ENCODE data around the gene PLEKHO2. TPM values are rescaled to one million over a fixed set of nuclear protein-coding genes. Genes with fewer than 3 reads are reported as not detected.

PLEKHO2 gene
- total and polyA plus RNA-seq, 2 of the 13 experiments (the other 11 are each of a cell fraction or from before 2014, with no cell fraction given): 3.8 to 4.8 TPM

DNA sequence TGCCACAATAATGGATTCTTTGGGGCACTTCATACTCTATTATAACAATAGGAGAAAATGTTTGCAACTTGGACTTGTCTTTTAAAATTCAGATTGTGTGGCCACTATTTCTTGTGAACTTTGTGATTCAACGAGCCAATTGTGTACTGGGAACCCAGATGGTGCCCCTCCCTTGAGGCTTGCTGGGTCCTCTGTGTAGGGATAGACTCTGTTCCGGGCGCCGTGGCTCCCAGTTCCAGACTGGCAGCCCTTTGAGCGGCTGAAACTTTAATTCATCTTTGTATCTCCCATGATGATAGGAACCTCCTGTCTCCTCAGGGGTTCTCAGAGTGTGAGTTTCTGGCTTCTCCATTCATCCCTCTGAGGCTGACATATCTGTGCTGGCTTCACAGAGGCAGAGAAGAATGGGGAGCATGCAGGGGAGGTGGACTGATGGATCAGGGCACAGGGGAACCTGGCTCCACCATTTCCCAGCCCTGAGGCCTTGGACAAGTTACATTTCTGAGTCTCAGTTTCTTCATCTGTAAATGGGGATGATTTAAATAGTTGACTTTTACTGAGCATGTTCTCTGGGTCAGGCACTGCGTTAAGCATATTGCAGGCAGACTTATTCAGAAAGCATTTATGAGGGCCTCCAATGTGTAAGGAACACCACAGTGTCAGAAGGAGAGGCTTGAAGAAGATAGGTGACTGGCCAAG lies 54.8 kb downstream of the PLEKHO2 start:
- Histone ChIP-seq H3K4me1 (ENCODE audit: insufficient read depth, low read length) (peaks cover 53% of the 10 kb centered on the region), H4K20me1 (ENCODE audit: insufficient read depth, low read length) (no peaks in the 10 kb centered on the region), H3K4me2 (ENCODE audit: low read depth, low read length) (peak overlapping the region; percentile 98), H3K27ac (ENCODE audit: extremely low read length, insufficient read depth, low read length) (no peak overlapping the region), H2AFZ (ENCODE audit: low read length) (peak overlapping the region; percentile 98), H3K4me3 (replicated peaks in 1 of 3; ENCODE audit: insufficient read depth in 1 of 3, low read depth in 2 of 3, low read length in 3 of 3) (peak overlapping the region; percentile 66 to 74 (median 66)), H3K9me3 (ENCODE audit: low read length) (peaks cover 9% of the 10 kb centered on the region), H3K36me3 (replicated peaks in 1 of 2; ENCODE audit: control insufficient read depth in 1 of 2, insufficient read depth in 2 of 2, low read length in 2 of 2) (no peaks in the 10 kb centered on the region), H3K9ac (ENCODE audit: insufficient read depth, low read depth, low read length) (no peak overlapping the region; the same call in 1 of the 2 replicates), H3K79me2 (ENCODE audit: insufficient read depth, low read length) (no peaks in the 10 kb centered on the region), H3K27me3 (ENCODE audit: control insufficient read depth in 1 of 2, insufficient read depth in 2 of 2, low read length in 2 of 2) (peaks cover 0 to 17% of the 10 kb centered on the region in 2 experiments; a peak in 3 of 5 replicates)
- CTCF ChIA-PET (ENCODE audit: low intra/inter-chr PET ratio, low total read pairs): no interaction called here
- POLR2A ChIA-PET: no interaction called here
- intact Hi-C loops (cut with micrococcal nuclease; ENCODE audit: unreplicated experiment): no loop called here
- WGBS (ENCODE audit: low lambda C conversion rate): 0% methylated on average over 3 of the region's 6 CpGs
- no peak for DNase-seq (ENCODE audit: low spot score)
- BruUV-seq (replicated peaks): no TSS peak
- no peak for FAIRE-seq
- in situ Hi-C loops (cut with HindIII; ENCODE audit: extremely low pct_ligation_motif_present, low pct_unique_long_range_greater_than_20kb): no loop called here
- ATAC-seq: peak; percentile 47
- TF ChIP-seq ZNF354B (CRISPR knock-in tag; IDR thresholded peaks at IDR 0.05) (no peak), ZNF629 (CRISPR knock-in tag; conservative IDR thresholded peaks at IDR 0.05) (peak; percentile 76)
- TF ChIP-seq, protein P1, sequence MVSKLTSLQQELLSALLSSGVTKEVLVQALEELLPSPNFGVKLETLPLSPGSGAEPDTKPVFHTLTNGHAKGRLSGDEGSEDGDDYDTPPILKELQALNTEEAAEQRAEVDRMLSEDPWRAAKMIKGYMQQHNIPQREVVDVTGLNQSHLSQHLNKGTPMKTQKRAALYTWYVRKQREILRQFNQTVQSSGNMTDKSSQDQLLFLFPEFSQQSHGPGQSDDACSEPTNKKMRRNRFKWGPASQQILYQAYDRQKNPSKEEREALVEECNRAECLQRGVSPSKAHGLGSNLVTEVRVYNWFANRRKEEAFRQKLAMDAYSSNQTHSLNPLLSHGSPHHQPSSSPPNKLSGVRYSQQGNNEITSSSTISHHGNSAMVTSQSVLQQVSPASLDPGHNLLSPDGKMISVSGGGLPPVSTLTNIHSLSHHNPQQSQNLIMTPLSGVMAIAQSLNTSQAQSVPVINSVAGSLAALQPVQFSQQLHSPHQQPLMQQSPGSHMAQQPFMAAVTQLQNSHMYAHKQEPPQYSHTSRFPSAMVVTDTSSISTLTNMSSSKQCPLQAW (CRISPR knock-in tag; IDR thresholded peaks at IDR 0.05): 0 out of 2 replicates have a peak, but pooled peaks have one; percentile 5

- H3K27me3 ChIP-seq (ENCODE audit: control insufficient read depth in 1 of 2, insufficient read depth in 2 of 2, low read length in 2 of 2): peaks cover 0 to 13% of the 10 kb centered on the region in 2 experiments; a peak in 3 of 5 replicates
- H3K4me1 ChIP-seq (ENCODE audit: insufficient read depth, low read length): peaks cover 53% of the 10 kb centered on the region
- H3K36me3 ChIP-seq (replicated peaks in 1 of 2; ENCODE audit: control insufficient read depth in 1 of 2, insufficient read depth in 2 of 2, low read length in 2 of 2): no peaks in the 10 kb centered on the region
- in situ Hi-C loops (cut with HindIII; ENCODE audit: extremely low pct_ligation_motif_present, low pct_unique_long_range_greater_than_20kb) (no loop called here), intact Hi-C loops (cut with micrococcal nuclease; ENCODE audit: unreplicated experiment) (no loop called here)
- H3K9ac ChIP-seq (ENCODE audit: insufficient read depth, low read depth, low read length): no peak overlapping the region
- DNase-seq (ENCODE audit: low spot score) (no peak), FAIRE-seq (no peak), ATAC-seq (peak; percentile 13; the same call in 2 of the 3 replicates)
- H3K27ac ChIP-seq (ENCODE audit: extremely low read length, insufficient read depth, low read length): no peak overlapping the region
- H3K79me2 ChIP-seq (ENCODE audit: insufficient read depth, low read length): no peaks in the 10 kb centered on the region
- no peak overlapping the region for H2AFZ ChIP-seq (ENCODE audit: low read length)
- peak overlapping the region; percentile 98 for H3K4me2 ChIP-seq (ENCODE audit: low read depth, low read length)
- CTCF ChIA-PET (ENCODE audit: low intra/inter-chr PET ratio, low total read pairs): no interaction called here
- BruUV-seq (replicated peaks): no TSS peak
- peak overlapping the region in 1 of 3 experiments; percentile 25; a peak in 1 of 6 replicates for H3K4me3 ChIP-seq (replicated peaks in 1 of 3; ENCODE audit: insufficient read depth in 1 of 3, low read depth in 2 of 3, low read length in 3 of 3)
- POLR2A ChIA-PET: interaction anchor here (0.8 kb wide), 1 partner anchor 72 kb away, joined by 3 read pairs; the partner anchor contains the start of gene PIF1
- WGBS (ENCODE audit: low lambda C conversion rate): 57% methylated on average over 1 of the region's 6 CpGs
- H4K20me1 ChIP-seq (ENCODE audit: insufficient read depth, low read length): no peaks in the 10 kb centered on the region
- peaks cover 13% of the 10 kb centered on the region for H3K9me3 ChIP-seq (ENCODE audit: low read length)
- TF ChIP-seq ZSCAN12 (CRISPR knock-in tag; IDR thresholded peaks at IDR 0.05) (no peak), PAF1 (CRISPR knock-in tag; IDR thresholded peaks at IDR 0.05) (no peak), NR2F1 (CRISPR knock-in tag; IDR thresholded peaks at IDR 0.05) (no peak), E2F2 (CRISPR knock-in tag; IDR thresholded peaks at IDR 0.05; ENCODE audit: borderline replicate concordance) (no peak), KDM5B (CRISPR knock-in tag; IDR thresholded peaks at IDR 0.05; ENCODE audit: borderline replicate concordance) (0 out of 2 replicates have a peak, but pooled peaks have one; percentile 26), CHCHD3 (CRISPR knock-in tag; IDR thresholded peaks at IDR 0.05) (no peak), CREM (IDR thresholded peaks at IDR 0.05) (no peak), CREM (CRISPR knock-in tag; IDR thresholded peaks at IDR 0.05) (no peak), NCOA1 (CRISPR knock-in tag; IDR thresholded peaks at IDR 0.05) (no peak)
- TF ChIP-seq, protein P2, sequence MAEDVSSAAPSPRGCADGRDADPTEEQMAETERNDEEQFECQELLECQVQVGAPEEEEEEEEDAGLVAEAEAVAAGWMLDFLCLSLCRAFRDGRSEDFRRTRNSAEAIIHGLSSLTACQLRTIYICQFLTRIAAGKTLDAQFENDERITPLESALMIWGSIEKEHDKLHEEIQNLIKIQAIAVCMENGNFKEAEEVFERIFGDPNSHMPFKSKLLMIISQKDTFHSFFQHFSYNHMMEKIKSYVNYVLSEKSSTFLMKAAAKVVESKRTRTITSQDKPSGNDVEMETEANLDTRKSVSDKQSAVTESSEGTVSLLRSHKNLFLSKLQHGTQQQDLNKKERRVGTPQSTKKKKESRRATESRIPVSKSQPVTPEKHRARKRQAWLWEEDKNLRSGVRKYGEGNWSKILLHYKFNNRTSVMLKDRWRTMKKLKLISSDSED (CRISPR knock-in tag; IDR thresholded peaks at IDR 0.05): no peak
Measured at GRCh38 chr15:64897345-64897985, 55.8 kb downstream of the PLEKHO2 start.
